Upper lobe of left lung (tissue), 6 donors: ENCODE measurements around the gene TMEM127. TPM values are rescaled to one million over a fixed set of nuclear protein-coding genes. Genes with fewer than 3 reads are reported as not detected.

Experiments
- ATAC-seq, 2 donors: fragments of 200-7000 bp; cut with Tn5 transposase; one replicate each; pipeline ENCODE4 v1.9.1; 2022; ENCODE audit warnings: mild to moderate bottlenecking in 2 of 2, moderate library complexity in 2 of 2; ENCODE audit not compliant: low FRiP score in 2 of 2
- DNase-seq, 2 donors: peaks; one replicate each; pipeline ENCODE4 v3.0.0-alpha.2; 2019 to 2020
- H3K27ac ChIP-seq, 4 donors: fragments of 200-600 bp; sonication (generic); one replicate each; pipeline ENCODE4 v1.5.1; 2016 to 2019
- H3K27me3 ChIP-seq, 4 donors: fragments of 200-600 bp; sonication (generic); one replicate each; pipeline ENCODE4 v1.5.1; 2017 to 2019
- H3K36me3 ChIP-seq, 4 donors: fragments of 200-600 bp; sonication (generic); one replicate each; pipeline ENCODE4 v1.5.1; 2016 to 2019
- H3K4me1 ChIP-seq, 4 donors: fragments of 200-600 bp; sonication (generic); one replicate each; pipeline ENCODE4 v1.5.1; 2018 to 2019
- H3K4me3 ChIP-seq, 4 donors: fragments of 200-600 bp; sonication (generic); one replicate each; pipeline ENCODE4 v1.5.1; 2017 to 2019; ENCODE audit warnings: mild to moderate bottlenecking in 2 of 4, moderate library complexity in 1 of 4
- H3K9me3 ChIP-seq, 4 donors: fragments of 200-600 bp; sonication (generic); one replicate each; pipeline ENCODE4 v1.5.1; 2018 to 2019
- EP300 ChIP-seq, 4 donors: sonication (generic); formaldehyde crosslinking; IDR thresholded peaks; one replicate each; pipeline ENCODE4 v1.5.1; 2017; ENCODE audit warnings: antibody characterized with exemption in 4 of 4, control low read depth in 2 of 4
- POLR2A ChIP-seq, 4 donors: fragments of 450-650 bp; IDR thresholded peaks; one replicate each; pipeline ENCODE4 v1.5.1; 2016 to 2017; ENCODE audit warnings: antibody characterized with exemption in 4 of 4, mild to moderate bottlenecking in 2 of 4
- POLR2AphosphoS5 ChIP-seq, 2 donors: sonication (generic); formaldehyde crosslinking; IDR thresholded peaks; one replicate each; pipeline ENCODE4 v1.5.1; 2017; ENCODE audit warnings: antibody characterized with exemption in 2 of 2
- WGBS, 2 donors: methylation state at CpG; one replicate each; pipeline ENCODE4 v1.1.5; 2017 to 2018; 5-methylcytosine and 5-hydroxymethylcytosine counted together
- total RNA-seq, 6 donors: library from RNA; depleted of rRNA in 4 of 6; stranded (reverse); fragments of >200 nt in 4 of 6; gene quantifications; one replicate each; pipeline versions ENCODE4 v1.1.0 to v1.2.1, GENCODE V29; 2016 to 2021
- TF ChIP-seq, protein P1 (sequence below), 6 experiments: fragments of 450-650 bp in 4 of 6; fragments of 200-600 bp in 2 of 6; sonication (generic) in 2 of 6; IDR thresholded peaks; one replicate each; pipeline ENCODE4 v1.5.1; 2016 to 2019; ENCODE audit warnings: antibody characterized with exemption in 6 of 6
- donor health status: DM: no; HTN: no; CAD: no; lungs with moderate emphysema.
- donor health status: DM: no; HTN: yes; CAD: no; lungs with severe emphysema.

Gene TMEM127
- total RNA-seq, 6 donors from 2014 or later: 21.0 to 75.8 (median 44.8) TPM

- Histone ChIP-seq H3K27me3 (no peaks in the 10 kb centered on the region), H3K4me3 (no peak overlapping the region), H3K36me3 (no peaks in the 10 kb centered on the region), H3K4me1 (peaks cover 64 to 82% (median 77%) of the 10 kb centered on the region in 4 donors), H3K27ac (peak overlapping the region; percentile 9 to 78 (median 54)), H3K9me3 (no peaks in the 10 kb centered on the region)
- WGBS, 2 donors: 62 to 67% methylated on average over 5 of the region's 5 CpGs
- ATAC-seq: peak in 1 of 2 donors; percentile 58
- DNase-seq: no peak
- TF ChIP-seq EP300 (IDR thresholded peaks at IDR 0.05): no peak
- no peak for TF ChIP-seq POLR2A (IDR thresholded peaks at IDR 0.05)
- TF ChIP-seq POLR2AphosphoS5 (IDR thresholded peaks at IDR 0.05): no peak
- TF ChIP-seq, protein P1, sequence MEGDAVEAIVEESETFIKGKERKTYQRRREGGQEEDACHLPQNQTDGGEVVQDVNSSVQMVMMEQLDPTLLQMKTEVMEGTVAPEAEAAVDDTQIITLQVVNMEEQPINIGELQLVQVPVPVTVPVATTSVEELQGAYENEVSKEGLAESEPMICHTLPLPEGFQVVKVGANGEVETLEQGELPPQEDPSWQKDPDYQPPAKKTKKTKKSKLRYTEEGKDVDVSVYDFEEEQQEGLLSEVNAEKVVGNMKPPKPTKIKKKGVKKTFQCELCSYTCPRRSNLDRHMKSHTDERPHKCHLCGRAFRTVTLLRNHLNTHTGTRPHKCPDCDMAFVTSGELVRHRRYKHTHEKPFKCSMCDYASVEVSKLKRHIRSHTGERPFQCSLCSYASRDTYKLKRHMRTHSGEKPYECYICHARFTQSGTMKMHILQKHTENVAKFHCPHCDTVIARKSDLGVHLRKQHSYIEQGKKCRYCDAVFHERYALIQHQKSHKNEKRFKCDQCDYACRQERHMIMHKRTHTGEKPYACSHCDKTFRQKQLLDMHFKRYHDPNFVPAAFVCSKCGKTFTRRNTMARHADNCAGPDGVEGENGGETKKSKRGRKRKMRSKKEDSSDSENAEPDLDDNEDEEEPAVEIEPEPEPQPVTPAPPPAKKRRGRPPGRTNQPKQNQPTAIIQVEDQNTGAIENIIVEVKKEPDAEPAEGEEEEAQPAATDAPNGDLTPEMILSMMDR (IDR thresholded peaks at IDR 0.05): no peak
Measured at GRCh38 chr2:96201338-96201737, 64.5 kb downstream of the TMEM127 start.

DNA sequence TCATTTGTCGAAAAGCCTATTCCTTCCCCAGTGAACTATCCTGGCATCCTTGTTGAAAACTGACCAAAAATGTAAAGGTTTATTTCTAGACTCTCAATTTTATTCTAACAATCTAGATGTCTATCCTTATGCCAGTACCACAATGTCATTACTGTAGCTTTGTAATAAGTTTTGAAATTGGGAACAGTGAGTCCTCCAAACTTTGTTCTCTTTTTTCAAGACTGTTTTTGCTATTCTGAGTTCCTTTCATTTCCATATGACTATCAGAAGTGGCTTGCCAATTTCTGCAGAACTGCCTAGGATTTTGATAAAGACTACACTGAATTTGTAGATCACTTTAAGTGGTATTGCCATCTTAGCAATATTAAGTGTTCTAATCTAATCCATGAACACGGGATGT lies 66.9 kb downstream of the TMEM127 start:
- TF ChIP-seq POLR2A (IDR thresholded peaks at IDR 0.05) (no peak), POLR2AphosphoS5 (IDR thresholded peaks at IDR 0.05) (no peak), EP300 (IDR thresholded peaks at IDR 0.05) (no peak)
- TF ChIP-seq, protein P1 (IDR thresholded peaks at IDR 0.05): no peak
- H3K27ac ChIP-seq: peak overlapping the region in 1 of 4 donors; percentile 37
- peaks cover 9 to 15% (median 13%) of the 10 kb centered on the region in 4 donors for H3K36me3 ChIP-seq
- H3K9me3 ChIP-seq: no peaks in the 10 kb centered on the region
- WGBS, 2 donors: 79 to 90% methylated on average over 2 of the region's 2 CpGs
- H3K4me1 ChIP-seq: peaks cover 40 to 65% (median 53%) of the 10 kb centered on the region in 4 donors
- no peak for DNase-seq
- H3K27me3 ChIP-seq: no peaks in the 10 kb centered on the region
- ATAC-seq: no peak
- H3K4me3 ChIP-seq: no peak overlapping the region

Other genes starting within 250 kb of the TMEM127 start
- 1 to 10 TPM in 4 of 6 donors, under 1 TPM in 1, not detected in 1; 0.10 to 8.9 (median 3.5) TPM for gene GPAT2, start 231.1 kb downstream of the TMEM127 start, total RNA-seq
- 1 to 10 TPM in 1 of 6 donors, under 1 TPM in 5; 0.15 to 1.0 (median 0.31) TPM for gene ADRA2B, start 149.4 kb downstream of the TMEM127 start, total RNA-seq
- 1 to 10 TPM in 1 of 6 donors, under 1 TPM in 2, not detected in 3; 0.23 to 1.3 (median 0.27) TPM for gene ASTL, start 127.5 kb downstream of the TMEM127 start, total RNA-seq
- 10 to 100 TPM in 4 of 6 donors, 1 to 10 TPM in 2; 6.9 to 21.0 (median 12.5) TPM for gene DUSP2, start 120.6 kb downstream of the TMEM127 start, total RNA-seq
- 100 to 1,000 TPM in 4 of 6 donors, 10 to 100 TPM in 2; 76.4 to 226 (median 166) TPM for gene STARD7, start 57.2 kb downstream of the TMEM127 start, total RNA-seq
- 100 to 1,000 TPM in 3 of 6 donors, 10 to 100 TPM in 3; 69.0 to 169 (median 91.0) TPM for gene CIAO1, start 228 bp upstream of the TMEM127 start, total RNA-seq
- gene SNRNP200, start 39.5 kb upstream of the TMEM127 start, total RNA-seq: 100 to 1,000 TPM in 2 of 6 donors, 10 to 100 TPM in 4; 80.9 to 177 (median 90.9) TPM
- gene ITPRIPL1, start 59.3 kb upstream of the TMEM127 start, total RNA-seq: 1 to 10 TPM in 5 of 6 donors, under 1 TPM in 1; 0.57 to 5.5 (median 1.9) TPM
- 1 to 10 TPM; 1.0 to 2.6 (median 1.7) TPM for gene NCAPH, start 69.8 kb upstream of the TMEM127 start, total RNA-seq
- 1 to 10 TPM in 2 of 6 donors, under 1 TPM in 1, not detected in 3; 0.61 to 2.6 (median 1.1) TPM for gene NEURL3, start 239.4 kb upstream of the TMEM127 start, total RNA-seq